Lower lobe of right lung (tissue), 2 donors: ENCODE measurements around the gene MICB. TPM values are rescaled to one million over a fixed set of nuclear protein-coding genes. Genes with fewer than 3 reads are reported as not detected.

ENCODE experiments used
- ATAC-seq, 2 donors: fragments of 200-7000 bp; cut with Tn5 transposase; one replicate each; pipeline ENCODE4 v1.9.1; 2020 to 2022; ENCODE audit warnings: mild to moderate bottlenecking in 2 of 2, moderate library complexity in 2 of 2
- DNase-seq: peaks from one replicate; pipeline ENCODE4 v3.0.0-alpha.2; 2020
- H3K27ac ChIP-seq: fragments of 200-600 bp; one replicate; pipeline ENCODE4 v1.8.0; 2022
- H3K27me3 ChIP-seq: fragments of 200-600 bp; one replicate; pipeline ENCODE4 v1.8.0; 2022; ENCODE audit warnings: low read depth
- H3K36me3 ChIP-seq: fragments of 200-600 bp; one replicate; pipeline ENCODE4 v1.8.0; 2022; ENCODE audit warnings: mild to moderate bottlenecking
- H3K4me1 ChIP-seq: fragments of 200-600 bp; one replicate; pipeline ENCODE4 v1.8.0; 2022
- H3K4me3 ChIP-seq: fragments of 200-600 bp; one replicate; pipeline ENCODE4 v1.8.0; 2022; ENCODE audit warnings: mild to moderate bottlenecking
- H3K9me3 ChIP-seq: fragments of 200-600 bp; one replicate; pipeline ENCODE4 v1.8.0; 2022
- intact Hi-C: fragments of 100-400 bp; cut with DNase I; formaldehyde crosslinking; loops from one replicate; pipeline ENCODE4 v1.11.0; 2022
- total RNA-seq: library from RNA; stranded (reverse); fragmentation: NEBNext Ultra II Directional; extraction: Animal tissue kit (Norgen Biotek cat#: 25700); gene quantifications from one replicate; pipeline ENCODE4 v1.2.1, GENCODE V29; 2021
- TF ChIP-seq, protein P1 (sequence below): fragments of 200-600 bp; IDR thresholded peaks from one replicate; pipeline ENCODE4 v1.8.0; 2022; ENCODE audit warnings: antibody characterized with exemption, mild to moderate bottlenecking
- donor health status: DM: no; HTN: yes; CAD: no; lungs with severe emphysema.

MICB gene
- total RNA-seq, 1 donor from 2014 or later: 13.8 TPM

GRCh38 chr6:31460361-31461025 is 37.5 kb upstream of the MICB start:
- H3K27me3 ChIP-seq: no peaks in the 10 kb centered on the region

GRCh38 chr6:31462026-31462963 is 35.6 kb upstream of the MICB start:
- peak overlapping the region; percentile 85 for H3K27ac ChIP-seq
- DNase-seq: no peak
- intact Hi-C loops: no loop called here
- H3K27me3 ChIP-seq: no peaks in the 10 kb centered on the region
- peaks cover 43% of the 10 kb centered on the region for H3K4me1 ChIP-seq
- TF ChIP-seq, protein P1, sequence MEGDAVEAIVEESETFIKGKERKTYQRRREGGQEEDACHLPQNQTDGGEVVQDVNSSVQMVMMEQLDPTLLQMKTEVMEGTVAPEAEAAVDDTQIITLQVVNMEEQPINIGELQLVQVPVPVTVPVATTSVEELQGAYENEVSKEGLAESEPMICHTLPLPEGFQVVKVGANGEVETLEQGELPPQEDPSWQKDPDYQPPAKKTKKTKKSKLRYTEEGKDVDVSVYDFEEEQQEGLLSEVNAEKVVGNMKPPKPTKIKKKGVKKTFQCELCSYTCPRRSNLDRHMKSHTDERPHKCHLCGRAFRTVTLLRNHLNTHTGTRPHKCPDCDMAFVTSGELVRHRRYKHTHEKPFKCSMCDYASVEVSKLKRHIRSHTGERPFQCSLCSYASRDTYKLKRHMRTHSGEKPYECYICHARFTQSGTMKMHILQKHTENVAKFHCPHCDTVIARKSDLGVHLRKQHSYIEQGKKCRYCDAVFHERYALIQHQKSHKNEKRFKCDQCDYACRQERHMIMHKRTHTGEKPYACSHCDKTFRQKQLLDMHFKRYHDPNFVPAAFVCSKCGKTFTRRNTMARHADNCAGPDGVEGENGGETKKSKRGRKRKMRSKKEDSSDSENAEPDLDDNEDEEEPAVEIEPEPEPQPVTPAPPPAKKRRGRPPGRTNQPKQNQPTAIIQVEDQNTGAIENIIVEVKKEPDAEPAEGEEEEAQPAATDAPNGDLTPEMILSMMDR: no peak
- no peaks in the 10 kb centered on the region for H3K9me3 ChIP-seq
- no peaks in the 10 kb centered on the region for H3K36me3 ChIP-seq
- ATAC-seq: peak in 1 of 2 donors; percentile 38
- peak overlapping the region; percentile 67 for H3K4me3 ChIP-seq

More at GRCh38 chr6:31460361-31461025, 37.5 kb upstream of the MICB start:
- ATAC-seq: no peak
- H3K36me3 ChIP-seq: no peaks in the 10 kb centered on the region
- no peak overlapping the region for H3K4me3 ChIP-seq
- intact Hi-C loops: no loop called here
- no peak overlapping the region for H3K27ac ChIP-seq
- H3K4me1 ChIP-seq: peaks cover 25% of the 10 kb centered on the region
- DNase-seq: no peak
- TF ChIP-seq, protein P1: no peak
- H3K9me3 ChIP-seq: no peaks in the 10 kb centered on the region

- peak overlapping the region; percentile 67 for H3K4me3 ChIP-seq
- ATAC-seq: peak; percentile 97 to 99
- no peaks in the 10 kb centered on the region for H3K9me3 ChIP-seq
- H3K36me3 ChIP-seq: no peaks in the 10 kb centered on the region
- H3K27ac ChIP-seq: peak overlapping the region; percentile 85
- TF ChIP-seq, protein P1: no peak
- H3K27me3 ChIP-seq: no peaks in the 10 kb centered on the region
- peak; percentile 88 for DNase-seq
- intact Hi-C loops: no loop called here
- peaks cover 45% of the 10 kb centered on the region for H3K4me1 ChIP-seq
Measured at GRCh38 chr6:31462964-31463870, 34.7 kb upstream of the MICB start.

GRCh38 chr6:31464252-31465184 is 33.4 kb upstream of the MICB start:
- Histone ChIP-seq H3K27me3 (no peaks in the 10 kb centered on the region), H3K9me3 (no peaks in the 10 kb centered on the region), H3K36me3 (no peaks in the 10 kb centered on the region), H3K4me3 (peak overlapping the region; percentile 67), H3K27ac (no peak overlapping the region), H3K4me1 (peaks cover 45% of the 10 kb centered on the region)
- intact Hi-C loops: no loop called here
- TF ChIP-seq, protein P1: no peak
- ATAC-seq (no peak), DNase-seq (no peak)
